GM10847 (cell line): Measurements from ENCODE around the gene RBM38.

ENCODE experiments used
- POLR2A ChIP-seq: IDR thresholded peaks from 2 replicates; pipeline ENCODE4 v1.6.1; 2011; ENCODE audit not compliant: insufficient read length; ENCODE audit errors: extremely low read depth

RBM38 gene

GRCh38 chr20:57429580-57430200 is 38.5 kb downstream of the RBM38 start:
- no peak for TF ChIP-seq POLR2A

GRCh38 chr20:57431539-57431835 is 40.3 kb downstream of the RBM38 start:
- TF ChIP-seq POLR2A = no peak

- no peak for TF ChIP-seq POLR2A
Observed at GRCh38 chr20:57432480-57432861, 41.3 kb downstream of the RBM38 start.

DNA sequence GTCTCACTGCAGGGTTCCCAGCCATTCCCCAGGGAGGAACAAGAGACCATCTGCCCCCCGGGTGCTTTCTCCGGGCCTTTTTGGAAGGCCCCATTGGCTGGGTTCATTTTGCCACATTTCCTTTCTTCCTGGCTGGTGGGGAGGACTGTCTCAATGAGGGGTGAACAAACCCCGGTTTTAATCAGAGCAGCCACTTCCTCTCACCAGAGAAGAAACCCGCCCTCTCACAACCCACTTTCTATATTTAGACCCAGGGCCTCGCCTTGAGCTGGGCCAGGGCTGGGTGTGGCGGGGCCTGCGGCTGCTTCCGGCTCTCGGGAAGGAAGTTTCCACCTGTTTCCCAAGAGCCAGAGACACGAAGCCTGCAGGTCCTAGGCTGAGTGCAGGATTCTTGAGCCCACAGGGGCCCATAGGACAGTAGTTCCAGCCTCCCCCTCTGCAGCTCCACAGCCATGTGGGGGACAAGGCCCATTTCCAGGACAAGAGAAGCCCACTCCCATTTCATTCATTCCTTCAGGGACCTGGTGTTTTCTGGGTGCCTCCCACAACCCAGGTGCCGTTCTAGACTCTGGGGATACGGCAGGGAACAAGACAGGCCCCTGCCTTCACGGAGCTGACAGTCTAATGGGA is 41.8 kb downstream of the RBM38 start:
- no peak for TF ChIP-seq POLR2A

DNA sequence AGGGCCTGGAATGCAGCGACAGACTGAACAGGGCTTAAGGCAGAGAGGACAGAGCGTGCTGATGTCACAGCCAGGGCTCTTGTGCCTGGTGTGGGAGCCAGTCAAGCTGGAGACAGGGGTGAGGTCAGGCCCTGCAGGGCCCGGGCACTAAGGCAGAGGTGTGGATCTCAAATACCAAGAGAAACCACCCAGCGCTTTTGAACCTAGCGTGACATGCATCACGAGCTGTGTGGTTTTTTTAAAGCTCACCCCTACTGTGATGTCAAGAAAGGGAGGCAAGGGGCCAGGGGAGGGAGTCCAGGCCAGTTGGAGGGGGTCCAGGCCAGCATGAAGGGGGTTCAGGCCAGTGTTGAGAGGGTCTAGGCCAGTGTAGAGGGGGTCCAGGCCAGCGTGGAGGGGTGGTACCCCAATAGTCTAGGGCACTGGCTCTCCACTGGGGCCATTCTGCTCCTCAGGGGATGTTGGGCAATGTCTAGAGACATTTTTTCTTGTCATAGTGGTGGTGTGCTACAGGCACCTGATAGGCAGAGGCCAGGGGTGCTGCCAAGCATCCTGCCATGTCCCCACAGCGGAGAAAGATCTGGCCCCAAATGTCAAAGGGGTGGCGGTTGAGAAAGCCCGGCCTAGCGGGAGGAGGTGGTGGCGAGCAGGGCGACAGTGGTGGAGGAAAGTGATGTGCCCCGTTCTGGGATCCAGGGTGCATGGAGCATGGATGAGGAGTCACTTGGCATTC is 42.6 kb downstream of the RBM38 start:
- TF ChIP-seq POLR2A = no peak

DNA sequence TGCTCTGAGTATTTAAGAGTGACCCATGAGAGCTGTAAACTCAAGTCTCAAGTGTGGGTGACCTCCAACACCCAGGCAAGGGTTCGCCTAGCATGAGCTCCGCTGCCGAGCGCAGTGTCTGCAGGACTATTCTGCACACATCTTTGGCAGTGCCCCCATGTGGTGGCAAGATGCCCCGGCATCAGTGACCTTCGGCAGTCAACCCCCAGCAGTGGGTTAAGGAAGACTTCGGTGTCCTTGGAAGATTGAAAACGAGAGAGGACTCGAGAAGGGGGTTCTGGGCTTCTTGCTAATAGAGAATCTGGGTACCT is 43.1 kb downstream of the RBM38 start:
- TF ChIP-seq POLR2A = no peak

DNA sequence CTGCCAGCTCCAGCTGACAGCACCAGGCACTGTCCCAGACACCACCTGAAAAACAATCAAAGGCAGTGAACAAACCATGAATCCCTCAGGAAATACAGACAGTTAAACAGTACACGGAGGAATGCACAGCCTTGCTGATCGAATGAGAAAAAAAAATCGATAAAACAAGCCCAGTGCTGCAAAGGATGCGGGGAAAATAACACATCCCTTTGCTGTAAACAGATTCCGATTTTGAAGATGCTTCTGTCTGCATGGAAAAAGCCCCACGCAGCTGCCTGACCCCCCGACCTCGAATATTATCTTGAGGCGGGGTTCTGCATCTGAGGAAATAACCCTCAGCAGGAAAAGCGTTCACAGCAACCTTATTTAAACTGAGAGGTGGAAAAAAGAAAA is 43.9 kb downstream of the RBM38 start:
- TF ChIP-seq POLR2A = no peak

DNA sequence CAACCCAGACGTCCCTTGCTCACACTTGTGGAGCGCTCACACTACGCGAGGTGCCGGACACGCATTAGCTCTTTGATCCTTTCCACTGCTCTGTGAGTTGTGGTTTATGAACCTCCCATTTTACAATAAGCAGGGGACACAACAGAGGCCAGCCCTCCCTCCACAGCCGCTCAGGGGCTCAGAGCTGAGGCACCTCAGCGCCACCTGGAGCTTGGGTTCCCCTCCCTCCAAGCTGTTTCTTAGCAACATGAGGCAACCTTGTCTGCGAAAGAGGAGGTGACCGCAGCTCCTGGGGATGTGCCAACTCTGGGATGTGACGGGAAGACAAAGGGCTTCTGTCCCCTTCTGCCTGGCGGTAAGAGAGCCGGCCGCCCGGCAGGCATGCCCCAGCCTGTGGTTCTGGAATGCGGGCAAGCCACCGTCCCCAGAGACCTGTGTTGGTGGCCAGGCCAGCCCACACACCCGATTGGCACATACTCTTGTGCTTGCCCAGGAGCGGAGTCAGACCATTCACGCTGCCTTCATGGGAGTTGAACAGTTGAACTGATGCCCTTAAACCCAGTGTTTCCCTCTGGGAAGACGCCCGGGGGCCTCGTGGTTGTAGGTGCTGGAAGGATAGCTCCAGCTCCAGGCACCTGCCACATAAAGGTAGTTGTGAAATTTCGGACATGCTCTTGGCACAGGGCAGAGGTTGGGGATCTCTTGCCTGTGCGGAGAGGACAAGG is 44.5 kb downstream of the RBM38 start:
- no peak for TF ChIP-seq POLR2A

- no peak for TF ChIP-seq POLR2A
Observed at GRCh38 chr20:57436223-57436545, 45.0 kb downstream of the RBM38 start.

GRCh38 chr20:57437267-57437666 is 46.1 kb downstream of the RBM38 start:
- TF ChIP-seq POLR2A = no peak

- no peak for TF ChIP-seq POLR2A
Observed at GRCh38 chr20:57437672-57438330, 46.6 kb downstream of the RBM38 start.

GRCh38 chr20:57438552-57438951 is 47.4 kb downstream of the RBM38 start:
- no peak for TF ChIP-seq POLR2A

DNA sequence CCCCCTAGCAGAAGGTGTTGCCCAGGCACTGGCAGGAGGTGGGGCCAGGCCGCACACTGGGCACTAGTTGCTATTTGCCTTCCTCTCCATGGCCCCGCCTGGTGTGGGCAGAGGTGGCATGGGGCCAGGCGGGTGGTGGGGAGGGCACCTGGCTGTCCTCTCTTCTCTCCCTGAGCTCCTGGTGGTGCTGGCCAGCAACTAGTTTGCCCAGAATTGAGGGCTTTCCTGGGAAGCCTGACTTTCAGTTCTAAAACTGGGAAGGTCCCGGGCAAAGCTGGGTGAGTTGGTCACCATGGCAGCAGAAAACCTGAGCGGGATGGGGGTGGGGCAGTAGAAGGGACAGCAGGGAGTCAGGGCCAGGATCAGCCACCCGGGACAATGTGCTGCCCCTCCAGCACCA is 48.2 kb downstream of the RBM38 start:
- TF ChIP-seq POLR2A = no peak

- no peak for TF ChIP-seq POLR2A
Observed at GRCh38 chr20:57439993-57440392, 48.8 kb downstream of the RBM38 start.

GRCh38 chr20:57440678-57441509 is 49.7 kb downstream of the RBM38 start:
- TF ChIP-seq POLR2A = no peak
